Measurements from ENCODE around the gene PGAP6.

- TF ChIP-seq, protein P1, sequence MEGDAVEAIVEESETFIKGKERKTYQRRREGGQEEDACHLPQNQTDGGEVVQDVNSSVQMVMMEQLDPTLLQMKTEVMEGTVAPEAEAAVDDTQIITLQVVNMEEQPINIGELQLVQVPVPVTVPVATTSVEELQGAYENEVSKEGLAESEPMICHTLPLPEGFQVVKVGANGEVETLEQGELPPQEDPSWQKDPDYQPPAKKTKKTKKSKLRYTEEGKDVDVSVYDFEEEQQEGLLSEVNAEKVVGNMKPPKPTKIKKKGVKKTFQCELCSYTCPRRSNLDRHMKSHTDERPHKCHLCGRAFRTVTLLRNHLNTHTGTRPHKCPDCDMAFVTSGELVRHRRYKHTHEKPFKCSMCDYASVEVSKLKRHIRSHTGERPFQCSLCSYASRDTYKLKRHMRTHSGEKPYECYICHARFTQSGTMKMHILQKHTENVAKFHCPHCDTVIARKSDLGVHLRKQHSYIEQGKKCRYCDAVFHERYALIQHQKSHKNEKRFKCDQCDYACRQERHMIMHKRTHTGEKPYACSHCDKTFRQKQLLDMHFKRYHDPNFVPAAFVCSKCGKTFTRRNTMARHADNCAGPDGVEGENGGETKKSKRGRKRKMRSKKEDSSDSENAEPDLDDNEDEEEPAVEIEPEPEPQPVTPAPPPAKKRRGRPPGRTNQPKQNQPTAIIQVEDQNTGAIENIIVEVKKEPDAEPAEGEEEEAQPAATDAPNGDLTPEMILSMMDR (IDR thresholded peaks at IDR 0.05) = no peak
- no peak for TF ChIP-seq POLR2A (IDR thresholded peaks at IDR 0.05)
These were observed 1.7 kb upstream of the PGAP6 start for GRCh38 chr16:383326-384051.

Measured in lower leg skin (tissue), 3 donors.